ENCODE data around the gene NAA35. TPM values are rescaled to one million over a fixed set of nuclear protein-coding genes. Genes with fewer than 3 reads are reported as not detected.

The NAA35 gene
- total and polyA plus RNA-seq, 11 donors, result 4.0 to 21.8 (median 16.5) TPM

DNA sequence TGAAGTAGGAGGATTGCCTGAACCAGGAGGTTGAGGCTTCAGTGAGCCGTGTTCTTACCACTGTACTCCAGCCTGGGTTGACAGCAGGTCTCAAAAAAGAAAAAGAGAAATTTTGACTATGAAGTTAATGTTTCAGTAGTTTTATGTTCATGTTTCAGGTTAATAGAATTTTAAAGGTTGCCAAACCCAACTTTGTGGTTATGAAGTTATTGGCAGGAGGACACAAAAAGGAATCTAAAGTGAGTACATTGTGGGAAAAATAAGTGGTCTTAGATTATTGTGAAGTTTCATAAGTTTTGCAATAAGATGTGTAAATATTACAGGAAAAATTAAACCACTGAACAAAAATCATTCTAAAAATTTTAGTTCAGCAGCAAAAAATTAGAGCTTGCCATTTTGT, 79.8 kb downstream of the NAA35 start:
- ATAC-seq (no peak), DNase-seq (no peak)
- H3K4me3 ChIP-seq, result no peak overlapping the region
- H3K27ac ChIP-seq, result no peak overlapping the region
- WGBS, 4 donors, result 97 to 100% (median 99%) methylated on average over 1 of the region's 1 CpG
- no peak for TF ChIP-seq POLR2A (IDR thresholded peaks at IDR 0.05)
- TF ChIP-seq, protein P1, sequence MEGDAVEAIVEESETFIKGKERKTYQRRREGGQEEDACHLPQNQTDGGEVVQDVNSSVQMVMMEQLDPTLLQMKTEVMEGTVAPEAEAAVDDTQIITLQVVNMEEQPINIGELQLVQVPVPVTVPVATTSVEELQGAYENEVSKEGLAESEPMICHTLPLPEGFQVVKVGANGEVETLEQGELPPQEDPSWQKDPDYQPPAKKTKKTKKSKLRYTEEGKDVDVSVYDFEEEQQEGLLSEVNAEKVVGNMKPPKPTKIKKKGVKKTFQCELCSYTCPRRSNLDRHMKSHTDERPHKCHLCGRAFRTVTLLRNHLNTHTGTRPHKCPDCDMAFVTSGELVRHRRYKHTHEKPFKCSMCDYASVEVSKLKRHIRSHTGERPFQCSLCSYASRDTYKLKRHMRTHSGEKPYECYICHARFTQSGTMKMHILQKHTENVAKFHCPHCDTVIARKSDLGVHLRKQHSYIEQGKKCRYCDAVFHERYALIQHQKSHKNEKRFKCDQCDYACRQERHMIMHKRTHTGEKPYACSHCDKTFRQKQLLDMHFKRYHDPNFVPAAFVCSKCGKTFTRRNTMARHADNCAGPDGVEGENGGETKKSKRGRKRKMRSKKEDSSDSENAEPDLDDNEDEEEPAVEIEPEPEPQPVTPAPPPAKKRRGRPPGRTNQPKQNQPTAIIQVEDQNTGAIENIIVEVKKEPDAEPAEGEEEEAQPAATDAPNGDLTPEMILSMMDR (IDR thresholded peaks at IDR 0.05), result no peak
- intact Hi-C loops (cut with DNase I), result no loop called here
- no peaks in the 10 kb centered on the region for H3K9me3 ChIP-seq
- no peaks in the 10 kb centered on the region for H3K27me3 ChIP-seq
- peaks cover 0 to 97% (median 89%) of the 10 kb centered on the region in 9 donors for H3K36me3 ChIP-seq
- H3K4me1 ChIP-seq, result peaks cover 0 to 3% (median 0%) of the 10 kb centered on the region in 12 donors

- Histone ChIP-seq H3K27me3 (no peaks in the 10 kb centered on the region), H3K9me3 (no peaks in the 10 kb centered on the region), H3K36me3 (peaks cover 0 to 99% (median 90%) of the 10 kb centered on the region in 9 donors), H3K27ac (no peak overlapping the region), H3K4me1 (peaks cover 0 to 3% (median 0%) of the 10 kb centered on the region in 12 donors), H3K4me3 (no peak overlapping the region)
- intact Hi-C loops (cut with DNase I), result no loop called here
- ATAC-seq (no peak), DNase-seq (no peak)
- TF ChIP-seq, protein P1 (IDR thresholded peaks at IDR 0.05), result no peak
- no peak for TF ChIP-seq POLR2A (IDR thresholded peaks at IDR 0.05)
- 82 to 89% (median 88%) methylated on average over 6 of the region's 6 CpGs for WGBS, 4 donors
Measured at GRCh38 chr9:86021166-86021565, 80.2 kb downstream of the NAA35 start.

- no peak for DNase-seq
- H3K27me3 ChIP-seq, result no peaks in the 10 kb centered on the region
- no peak overlapping the region for H3K27ac ChIP-seq
- peaks cover 0 to 3% (median 0%) of the 10 kb centered on the region in 12 donors for H3K4me1 ChIP-seq
- ATAC-seq, result no peak
- H3K36me3 ChIP-seq, result peaks cover 0 to 99% (median 90%) of the 10 kb centered on the region in 9 donors
- H3K4me3 ChIP-seq, result no peak overlapping the region
- TF ChIP-seq, protein P1 (IDR thresholded peaks at IDR 0.05), result no peak
- no peak for TF ChIP-seq POLR2A (IDR thresholded peaks at IDR 0.05)
- peaks cover 0 to under 1% (median 0%) of the 10 kb centered on the region in 12 donors for H3K9me3 ChIP-seq
- 68 to 73% (median 72%) methylated on average over 3 of the region's 3 CpGs for WGBS, 4 donors
- intact Hi-C loops (cut with DNase I), result no loop called here
Measured at GRCh38 chr9:86022687-86023266, 81.8 kb downstream of the NAA35 start.

DNA sequence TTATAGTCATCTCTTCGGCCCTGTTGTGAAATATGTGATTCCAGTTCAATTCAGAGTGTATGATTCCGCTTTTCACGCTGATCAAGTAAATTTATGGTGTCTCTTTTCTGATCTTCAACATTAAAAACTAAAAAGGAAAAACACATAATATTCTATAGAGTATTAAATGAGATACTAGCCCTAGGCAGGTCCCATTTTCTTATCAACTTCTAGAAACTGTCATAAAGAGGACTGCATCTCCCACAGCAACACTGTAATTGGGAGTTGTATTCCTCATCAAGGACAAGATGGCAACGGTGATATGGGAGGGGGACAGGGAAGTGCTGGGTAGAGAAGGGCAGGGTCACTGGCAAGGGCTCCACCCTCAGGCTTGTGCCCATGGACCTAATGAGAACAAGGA, 86.8 kb downstream of the NAA35 start:
- Histone ChIP-seq H3K27me3 (no peaks in the 10 kb centered on the region), H3K9me3 (peaks cover 0 to 6% (median 0%) of the 10 kb centered on the region in 12 donors), H3K4me1 (no peaks in the 10 kb centered on the region), H3K4me3 (no peak overlapping the region), H3K27ac (no peak overlapping the region), H3K36me3 (peaks cover 0 to 64% (median 52%) of the 10 kb centered on the region in 9 donors)
- TF ChIP-seq, protein P1 (IDR thresholded peaks at IDR 0.05), result no peak
- TF ChIP-seq POLR2A (IDR thresholded peaks at IDR 0.05), result no peak
- WGBS, 4 donors, result 94 to 99% (median 96%) methylated on average over 4 of the region's 4 CpGs
- no peak for DNase-seq
- no peak for ATAC-seq
- intact Hi-C loops (cut with DNase I), result no loop called here

Measured in heart left ventricle (tissue), 16 donors.